ENCODE data around the gene IGFBP6. TPM values are rescaled to one million over a fixed set of nuclear protein-coding genes. Genes with fewer than 3 reads are reported as not detected.

IGFBP6 gene
- total RNA-seq, 1 experiment from 2014 or later: 7.3 TPM

DNA sequence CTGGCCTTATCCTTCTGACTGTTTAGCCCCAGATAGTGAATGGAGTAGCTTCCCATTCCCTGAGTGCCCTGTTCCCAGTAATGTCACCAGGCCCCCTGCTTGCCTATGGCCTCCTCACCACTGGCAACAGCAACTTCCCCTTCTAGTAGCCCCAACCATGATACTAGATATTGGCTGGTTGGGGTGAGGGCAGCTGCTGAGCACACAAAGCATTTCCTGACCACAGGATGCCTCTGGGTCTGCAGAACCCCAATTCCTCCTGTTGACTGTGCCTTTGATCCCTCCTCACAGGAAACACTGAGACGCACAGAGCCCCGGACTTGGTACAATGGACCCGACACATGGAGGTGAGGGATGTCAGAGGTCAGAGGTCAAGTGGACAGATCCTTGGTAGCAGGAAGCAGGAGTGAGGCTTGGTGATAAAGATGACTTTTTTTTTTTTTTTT lies 6.4 kb downstream of the IGFBP6 start:
- DNase-seq (ENCODE audit: low spot score): no peak
- Histone ChIP-seq H3K27me3 (replicated peaks; ENCODE audit: insufficient read depth, low read depth, low read length, poor library complexity) (no peaks in the 10 kb centered on the region), H3K9me3 (ENCODE audit: low read depth, low read length, poor library complexity, severe bottlenecking) (no peaks in the 10 kb centered on the region), H3K36me3 (ENCODE audit: insufficient read depth, low read length, poor library complexity, severe bottlenecking) (no peaks in the 10 kb centered on the region), H3K4me3 (ENCODE audit: low read depth, low read length, poor library complexity, severe bottlenecking) (no peak overlapping the region), H3K27ac (ENCODE audit: low read depth, low read length, poor library complexity, severe bottlenecking) (no peak overlapping the region), H3K4me1 (ENCODE audit: insufficient read depth, low read length, poor library complexity, severe bottlenecking) (peaks cover 5% of the 10 kb centered on the region)
- TF ChIP-seq CTCF (conservative IDR thresholded peaks at IDR 0.05; ENCODE audit: low read depth, low read length): no peak
- TF ChIP-seq EZH2 (IDR thresholded peaks at IDR 0.05; ENCODE audit: borderline replicate concordance, low read depth, low read length, poor library complexity, severe bottlenecking): no peak
- ChIA-PET CTCF (no interaction called here), POLR2A (ENCODE audit: low non-redundant PET) (no interaction called here)
- no TSS peak for BruUV-seq (replicated peaks)
- intact Hi-C loops (cut with micrococcal nuclease; ENCODE audit: unreplicated experiment): no loop called here

DNA sequence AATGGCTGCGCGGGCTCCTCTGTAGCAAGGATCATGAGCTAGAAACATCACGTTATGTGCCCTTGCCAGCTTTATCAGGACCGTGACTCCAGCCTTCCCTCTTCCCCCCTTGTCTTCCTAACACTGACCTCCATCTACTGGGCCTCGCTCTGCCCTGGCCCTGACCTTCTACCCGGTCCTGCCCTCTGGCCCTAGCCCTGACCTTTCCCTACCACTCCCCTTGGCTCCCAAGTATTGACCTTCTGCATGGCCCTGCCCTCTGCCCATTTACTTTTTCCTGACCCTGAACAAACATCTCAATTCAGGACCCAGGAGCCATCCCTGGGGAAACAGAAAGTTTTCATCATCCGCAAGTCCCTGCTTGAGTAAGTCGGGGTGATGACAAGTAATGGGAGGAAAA lies 7.8 kb downstream of the IGFBP6 start:
- H3K4me1 ChIP-seq (ENCODE audit: insufficient read depth, low read length, poor library complexity, severe bottlenecking): no peaks in the 10 kb centered on the region
- no peak for DNase-seq (ENCODE audit: low spot score)
- ChIA-PET CTCF (no interaction called here), POLR2A (ENCODE audit: low non-redundant PET) (no interaction called here)
- intact Hi-C loops (cut with micrococcal nuclease; ENCODE audit: unreplicated experiment): no loop called here
- H3K27ac ChIP-seq (ENCODE audit: low read depth, low read length, poor library complexity, severe bottlenecking): no peak overlapping the region
- no peaks in the 10 kb centered on the region for H3K27me3 ChIP-seq (replicated peaks; ENCODE audit: insufficient read depth, low read depth, low read length, poor library complexity)
- no peak overlapping the region for H3K4me3 ChIP-seq (ENCODE audit: low read depth, low read length, poor library complexity, severe bottlenecking)
- no peaks in the 10 kb centered on the region for H3K9me3 ChIP-seq (ENCODE audit: low read depth, low read length, poor library complexity, severe bottlenecking)
- H3K36me3 ChIP-seq (ENCODE audit: insufficient read depth, low read length, poor library complexity, severe bottlenecking): no peaks in the 10 kb centered on the region
- BruUV-seq (replicated peaks): no TSS peak
- TF ChIP-seq EZH2 (IDR thresholded peaks at IDR 0.05; ENCODE audit: borderline replicate concordance, low read depth, low read length, poor library complexity, severe bottlenecking) (no peak), CTCF (conservative IDR thresholded peaks at IDR 0.05; ENCODE audit: low read depth, low read length) (no peak)

- ChIA-PET CTCF (interaction anchor here (1.4 kb wide), 1 partner anchor 27 kb away, joined by 3 read pairs; the partner anchor contains the start of gene SPRYD3), POLR2A (ENCODE audit: low non-redundant PET) (no interaction called here)
- H3K9me3 ChIP-seq (ENCODE audit: low read depth, low read length, poor library complexity, severe bottlenecking): no peaks in the 10 kb centered on the region
- no peak overlapping the region for H3K27ac ChIP-seq (ENCODE audit: low read depth, low read length, poor library complexity, severe bottlenecking)
- no peaks in the 10 kb centered on the region for H3K27me3 ChIP-seq (replicated peaks; ENCODE audit: insufficient read depth, low read depth, low read length, poor library complexity)
- BruUV-seq (replicated peaks): no TSS peak
- no peak for TF ChIP-seq EZH2 (IDR thresholded peaks at IDR 0.05; ENCODE audit: borderline replicate concordance, low read depth, low read length, poor library complexity, severe bottlenecking)
- TF ChIP-seq CTCF (conservative IDR thresholded peaks at IDR 0.05; ENCODE audit: low read depth, low read length): no peak
- no peaks in the 10 kb centered on the region for H3K4me1 ChIP-seq (ENCODE audit: insufficient read depth, low read length, poor library complexity, severe bottlenecking)
- H3K36me3 ChIP-seq (ENCODE audit: insufficient read depth, low read length, poor library complexity, severe bottlenecking): no peaks in the 10 kb centered on the region
- no peak for DNase-seq (ENCODE audit: low spot score)
- intact Hi-C loops (cut with micrococcal nuclease; ENCODE audit: unreplicated experiment): no loop called here
- no peak overlapping the region for H3K4me3 ChIP-seq (ENCODE audit: low read depth, low read length, poor library complexity, severe bottlenecking)
Observed at GRCh38 chr12:53105712-53106439, 8.4 kb downstream of the IGFBP6 start.

Measured in A673 (cell line).